H1 (cell line): Measurements from ENCODE around the gene NOC3L. TPM values are rescaled to one million over a fixed set of nuclear protein-coding genes. Genes with fewer than 3 reads are reported as not detected.

Source experiments
- CTCF ChIA-PET: fragments of 300-600 bp; sonication (Branson Sonifier 250); formaldehyde crosslinking; loops from one replicate; lab custom pipeline; 2021; ENCODE audit not compliant: partially characterized antibody; lab: Charles Lee
- POLR2A ChIA-PET: fragments of 300-600 bp; sonication (Branson Sonifier 250); formaldehyde crosslinking; loops from one replicate; lab custom pipeline; 2021; ENCODE audit warnings: inconsistent platforms; ENCODE audit not compliant: partially characterized antibody; lab: Charles Lee
- DNase-seq, 2 experiments: peaks; one replicate each; pipeline versions ENCODE4 v3.0.0 to v3.0.0-alpha.2; 2010 to 2022; ENCODE audit warnings: low spot score in 2 of 2, low read depth in 1 of 2, mixed read lengths in 1 of 2
- FAIRE-seq: peaks from 2 replicates; lab custom pipeline; 2011; peaks lifted over from hg19 to GRCh38; lab: Jason Lieb, UNC
- H2AFZ ChIP-seq: 2 replicates; pipeline ENCODE4 v1.8.1; 2012; ENCODE audit warnings: low read length, inconsistent platforms
- H2AK5ac ChIP-seq: 2 replicates; pipeline ENCODE4 v1.6.1; 2013; ENCODE audit warnings: low read depth, low read length
- H2BK120ac ChIP-seq: replicated peaks from 2 replicates; pipeline ENCODE3; 2013; ENCODE audit warnings: low read depth, low read length, inconsistent platforms
- H2BK12ac ChIP-seq: 2 replicates; pipeline ENCODE4 v1.6.1; 2013; ENCODE audit warnings: low read depth, low read length
- H2BK15ac ChIP-seq: 2 replicates; pipeline ENCODE4 v1.6.1; 2013; ENCODE audit warnings: low read length
- H2BK20ac ChIP-seq: 2 replicates; pipeline ENCODE4 v1.6.1; 2013; ENCODE audit warnings: low read length
- H2BK5ac ChIP-seq: 2 replicates; pipeline ENCODE4 v1.6.1; 2013; ENCODE audit warnings: low read depth, low read length
- H3K14ac ChIP-seq: 2 replicates; pipeline ENCODE4 v1.6.1; 2013; ENCODE audit warnings: inconsistent platforms; ENCODE audit not compliant: insufficient read length
- H3K18ac ChIP-seq: 2 replicates; pipeline ENCODE4 v1.6.1; 2013; ENCODE audit warnings: low read length; ENCODE audit errors: extremely low read depth
- H3K23ac ChIP-seq: 2 replicates; pipeline ENCODE4 v1.6.1; 2013; ENCODE audit warnings: inconsistent platforms; ENCODE audit not compliant: insufficient read length
- H3K23me2 ChIP-seq: 2 replicates; pipeline ENCODE4 v1.6.1; 2013; ENCODE audit warnings: low read depth, low read length
- H3K27ac ChIP-seq: 2 replicates; pipeline ENCODE4 v1.6.1; 2011; ENCODE audit warnings: low read depth, low read length, inconsistent platforms
- H3K27me3 ChIP-seq, 4 experiments: replicated peaks in 1 of 4; 1 replicate in 1 of 4; 2 replicates in 3 of 4; pipeline versions ENCODE4 v1.6.1 to v1.8.1; 2011 to 2013; ENCODE audit warnings: low read length in 3 of 4, mild to moderate bottlenecking in 3 of 4, inconsistent platforms in 2 of 4, mixed read lengths in 2 of 4, moderate library complexity in 1 of 4; ENCODE audit not compliant: control insufficient read depth in 3 of 4, insufficient read depth in 3 of 4; ENCODE audit errors: extremely low read depth in 1 of 4
- H3K36me3 ChIP-seq, 4 experiments: 2 replicates each; pipeline versions ENCODE4 v1.6.1 to v1.8.1; 2011 to 2013; ENCODE audit warnings: mild to moderate bottlenecking in 4 of 4, low read length in 3 of 4, moderate library complexity in 2 of 4, control low read depth in 1 of 4, inconsistent platforms in 1 of 4; ENCODE audit not compliant: insufficient read depth in 4 of 4, control insufficient read depth in 2 of 4
- H3K4ac ChIP-seq: replicated peaks from 2 replicates; pipeline ENCODE3; 2013; ENCODE audit warnings: low read length, low read depth, mixed read lengths, inconsistent platforms; ENCODE audit not compliant: insufficient read length
- H3K4me1 ChIP-seq, 4 experiments: replicated peaks in 1 of 4; 1 replicate in 1 of 4; 2 replicates in 3 of 4; pipeline versions ENCODE4 v1.6.1 to v1.8.1; 2011 to 2013; ENCODE audit warnings: low read length in 3 of 4, inconsistent platforms in 2 of 4, mixed read lengths in 1 of 4; ENCODE audit not compliant: insufficient read depth in 4 of 4, control insufficient read depth in 3 of 4
- H3K4me2 ChIP-seq, 2 experiments: 2 replicates each; pipeline versions ENCODE4 v1.6.1 to v1.8.1; 2011 to 2013; ENCODE audit warnings: low read depth in 2 of 2, low read length in 2 of 2, control low read depth in 1 of 2, inconsistent platforms in 1 of 2, mild to moderate bottlenecking in 1 of 2; ENCODE audit not compliant: insufficient read depth in 1 of 2
- H3K4me3 ChIP-seq, 4 experiments: fragments of 200-600, 300-600 bp in 1 of 4; sonication (generic), shearing (Covaris generic), sonication (Bioruptor Twin) in 1 of 4; 2 replicates each; pipeline versions ENCODE4 v1.5.1 to v1.8.1; 2011 to 2016; ENCODE audit warnings: low read length in 4 of 4, low read depth in 3 of 4, control low read depth in 2 of 4, inconsistent platforms in 2 of 4, mild to moderate bottlenecking in 2 of 4, mixed read lengths in 1 of 4, moderate library complexity in 1 of 4; ENCODE audit not compliant: insufficient read depth in 2 of 4; ENCODE audit errors: extremely low read depth in 1 of 4
- H3K56ac ChIP-seq: replicated peaks from 2 replicates; pipeline ENCODE3; 2013; ENCODE audit warnings: low read depth, mild to moderate bottlenecking, mixed read lengths, low read length, inconsistent platforms; ENCODE audit not compliant: insufficient read length
- H3K79me1 ChIP-seq: 2 replicates; pipeline ENCODE4 v1.6.1; 2013; ENCODE audit warnings: low read depth, low read length, control low read depth
- H3K79me2 ChIP-seq, 2 experiments: 2 replicates each; pipeline versions ENCODE4 v1.6.1 to v1.8.1; 2012 to 2013; ENCODE audit warnings: low read length in 2 of 2, mild to moderate bottlenecking in 2 of 2, inconsistent platforms in 1 of 2; ENCODE audit not compliant: insufficient read depth in 2 of 2, control insufficient read depth in 1 of 2
- H3K9ac ChIP-seq, 4 experiments: replicated peaks in 1 of 4; 1 replicate in 1 of 4; 2 replicates in 3 of 4; pipeline versions ENCODE4 v1.6.1 to v1.8.1; 2011 to 2013; ENCODE audit warnings: low read depth in 3 of 4, low read length in 3 of 4, control low read depth in 2 of 4, mild to moderate bottlenecking in 2 of 4, moderate library complexity in 2 of 4, inconsistent platforms in 1 of 4; ENCODE audit errors: extremely low read depth in 1 of 4
- H3K9me3 ChIP-seq, 2 experiments: 2 replicates each; pipeline versions ENCODE4 v1.6.1 to v1.8.1; 2012 to 2013; ENCODE audit warnings: mild to moderate bottlenecking in 2 of 2, moderate library complexity in 2 of 2, control low read depth in 1 of 2, inconsistent platforms in 1 of 2, low read depth in 1 of 2, low read length in 1 of 2, mixed read lengths in 1 of 2; ENCODE audit not compliant: insufficient read depth in 2 of 2
- H4K20me1 ChIP-seq, 2 experiments: replicated peaks in 1 of 2; 2 replicates each; pipeline versions ENCODE3 to v1.8.1; 2011 to 2013; ENCODE audit warnings: inconsistent platforms in 2 of 2, low read length in 2 of 2, mild to moderate bottlenecking in 1 of 2; ENCODE audit not compliant: insufficient read depth in 2 of 2, control insufficient read depth in 1 of 2
- H4K5ac ChIP-seq: 2 replicates; pipeline ENCODE4 v1.6.1; 2013; ENCODE audit warnings: low read length, low read depth, mixed read lengths, inconsistent platforms; ENCODE audit not compliant: insufficient read length
- H4K8ac ChIP-seq: 2 replicates; pipeline ENCODE4 v1.8.0; 2013; ENCODE audit warnings: mild to moderate bottlenecking, moderate library complexity, low read length, inconsistent platforms; ENCODE audit not compliant: insufficient read depth; ENCODE audit errors: extremely low read depth
- H4K91ac ChIP-seq: replicated peaks from 2 replicates; pipeline ENCODE3; 2013; ENCODE audit warnings: low read length, mixed read lengths, inconsistent platforms; ENCODE audit not compliant: insufficient read length
- BACH1 ChIP-seq: IDR thresholded peaks from 2 replicates; pipeline ENCODE4 v1.6.1; 2012; ENCODE audit warnings: low read length, improper control_type of control experiment
- CTBP2 ChIP-seq: IDR thresholded peaks from 2 replicates; pipeline ENCODE4 v1.7.0; 2011; ENCODE audit warnings: borderline replicate concordance, mild to moderate bottlenecking, moderate library complexity, mixed read lengths, low read length; ENCODE audit not compliant: insufficient read depth, insufficient read length
- EP300 ChIP-seq, 2 experiments: IDR thresholded peaks; 1 replicate in 1 of 2; 2 replicates in 1 of 2; pipeline ENCODE4 v1.6.1; 2011 to 2012; ENCODE audit warnings: low read depth in 2 of 2, low read length in 2 of 2, mild to moderate bottlenecking in 2 of 2, borderline replicate concordance in 1 of 2, inconsistent platforms in 1 of 2, moderate library complexity in 1 of 2
- JUN ChIP-seq: IDR thresholded peaks from 2 replicates; pipeline ENCODE4 v1.6.1; 2011; ENCODE audit warnings: low read depth, mild to moderate bottlenecking, improper control_type of control experiment, low read length
- JUND ChIP-seq: IDR thresholded peaks from 2 replicates; pipeline ENCODE4 v1.6.1; 2011; ENCODE audit warnings: mild to moderate bottlenecking, improper control_type of control experiment, low read length
- KDM1A ChIP-seq: fragments of 200-600, 300-600 bp; sonication (generic); IDR thresholded peaks from 2 replicates; pipeline ENCODE4 v1.7.1; 2016; ENCODE audit warnings: mild to moderate bottlenecking, low read length, borderline replicate concordance
- KDM5A ChIP-seq: fragments of 200-600 bp; IDR thresholded peaks from 2 replicates; pipeline ENCODE4 v1.7.1; 2012; ENCODE audit warnings: mild to moderate bottlenecking, low read length, inconsistent platforms, mixed read lengths
- PHF8 ChIP-seq: fragments of 200-600 bp; sonication (generic); conservative IDR thresholded peaks from 2 replicates; pipeline ENCODE4 v1.7.1; 2012; ENCODE audit warnings: low read depth, mild to moderate bottlenecking, inconsistent platforms, low read length, moderate library complexity
- POLR2AphosphoS5 ChIP-seq: IDR thresholded peaks from 2 replicates; pipeline ENCODE4 v1.6.1; 2011; ENCODE audit warnings: low read depth, low read length
- RBBP5 ChIP-seq: IDR thresholded peaks from 2 replicates; pipeline ENCODE4 v1.7.1; 2012; ENCODE audit warnings: low read depth, mild to moderate bottlenecking, inconsistent platforms, low read length, moderate library complexity, borderline replicate concordance
- RNF2 ChIP-seq: fragments of 200-900, 300-1000 bp; sonication (generic); IDR thresholded peaks from 2 replicates; pipeline ENCODE4 v1.7.1; 2016; ENCODE audit warnings: borderline replicate concordance, low read depth, mild to moderate bottlenecking, antibody characterized with exemption, low read length; ENCODE audit not compliant: poor library complexity, severe bottlenecking; ENCODE audit errors: missing control alignments
- SIRT6 ChIP-seq: IDR thresholded peaks from one replicate; pipeline ENCODE4 v1.7.1; 2012; ENCODE audit warnings: low read length, inconsistent platforms
- SIX5 ChIP-seq: IDR thresholded peaks from 2 replicates; pipeline ENCODE4 v1.6.1; 2011; ENCODE audit warnings: mild to moderate bottlenecking, low read depth, low read length
- TEAD4 ChIP-seq: IDR thresholded peaks from 2 replicates; pipeline ENCODE4 v1.6.1; 2012; ENCODE audit warnings: low read depth, low read length, inconsistent platforms, mixed read lengths
- ZNF274 ChIP-seq: IDR thresholded peaks from 2 replicates; pipeline ENCODE4 v1.7.0; 2012; ENCODE audit warnings: low read length, borderline replicate concordance; ENCODE audit errors: extremely low read depth
- WGBS, 2 experiments: shearing (Covaris generic) in 1 of 2; methylation state at CpG; one replicate each; pipeline versions ENCODE4 v1.1.6 to v1.1.7; 2013 to 2015; ENCODE audit warnings: low lambda C conversion rate in 2 of 2, mixed read lengths in 2 of 2, inconsistent platforms in 1 of 2, low coverage in 1 of 2, missing lambda C conversion rate in 1 of 2; ENCODE audit not compliant: insufficient replicate concordance in 2 of 2, insufficient coverage in 1 of 2, insufficient read length in 1 of 2; ENCODE audit errors: extremely low coverage in 1 of 2, missing lambda C conversion rate in 1 of 2; 5-methylcytosine and 5-hydroxymethylcytosine counted together
- polyA plus RNA-seq, 7 experiments: library from polyadenylated mRNA; depleted of rRNA in 3 of 7; stranded (reverse) in 5 of 7; unstranded in 2 of 7; fragments of >200 nt in 5 of 7; fragments of 200-250 nt in 2 of 7; gene quantifications; 1 replicate in 5 of 7; 2 replicates in 1 of 7; 4 replicates in 1 of 7; pipeline versions ENCODE4 v1.2.1 to v1.2.3, GENCODE V29; 2011 to 2013; ENCODE audit warnings: missing spikeins in 2 of 7, mixed read lengths in 2 of 7
- total RNA-seq: library from RNA; stranded (reverse); fragmentation: NEBNext Ultra II Directional; extraction: Animal tissue kit (Norgen Biotek cat#: 25700); gene quantifications from 2 replicates; pipeline ENCODE4 v1.2.1, GENCODE V29; 2021

NOC3L gene
- total and polyA plus RNA-seq, 2 of the 8 experiments (the other 6 are each of a cell fraction or from before 2014, with no cell fraction given): 7.1 to 39.1 TPM

- WGBS, 2 experiments: 90% methylated on average over 1 of the region's 1 CpG; no CpG with 5 or more reads in 1 of the 2 experiments
- Histone ChIP-seq H2BK20ac (no peak overlapping the region), H4K91ac (no peak overlapping the region)
- TF ChIP-seq KDM1A: no peak
- no peak for TF ChIP-seq JUND
- no peak for TF ChIP-seq TEAD4
- no peak for TF ChIP-seq BACH1
- no peak for TF ChIP-seq CTBP2
- no peak for TF ChIP-seq JUN
- TF ChIP-seq SIX5: no peak
- no peak for TF ChIP-seq KDM5A
- no peak for TF ChIP-seq SIRT6
- no peak for TF ChIP-seq POLR2AphosphoS5
- TF ChIP-seq PHF8: no peak
- no peak for TF ChIP-seq RBBP5
- TF ChIP-seq ZNF274: no peak
- no peak for TF ChIP-seq RNF2
- no peak for TF ChIP-seq EP300 (IDR thresholded peaks at IDR 0.05; ENCODE audit: borderline replicate concordance in 1 of 2, low read depth in 2 of 2, low read length in 2 of 2)
Observed at GRCh38 chr10:94327649-94328048, 35.1 kb downstream of the NOC3L start.

More at GRCh38 chr10:94327649-94328048, 35.1 kb downstream of the NOC3L start:
- no peak overlapping the region for H3K4me2 ChIP-seq
- no peak overlapping the region for H2BK15ac ChIP-seq
- no peaks in the 10 kb centered on the region for H3K23me2 ChIP-seq
- no peak overlapping the region for H3K18ac ChIP-seq
- no peaks in the 10 kb centered on the region for H3K79me2 ChIP-seq
- no peak overlapping the region for H3K14ac ChIP-seq
- H3K27ac ChIP-seq: no peak overlapping the region
- no peak overlapping the region for H2BK120ac ChIP-seq
- ChIA-PET CTCF (interaction anchor here (1.0 to 1.2 kb wide), 2 partner anchors 14 to 469 kb away, joined by 3 to 4 read pairs; no protein-coding TSS in a partner anchor), POLR2A (no interaction called here)
- H3K79me1 ChIP-seq: no peaks in the 10 kb centered on the region
- DNase-seq: no peak
- H2BK5ac ChIP-seq: no peak overlapping the region
- H3K9me3 ChIP-seq: no peaks in the 10 kb centered on the region
- H3K36me3 ChIP-seq: peaks cover 3 to 34% (median 12%) of the 10 kb centered on the region in 4 experiments; a peak in 6 of 8 replicates
- no peaks in the 10 kb centered on the region for H3K4me1 ChIP-seq
- no peak overlapping the region for H3K4me3 ChIP-seq
- FAIRE-seq: no peak
- H3K9ac ChIP-seq: no peak overlapping the region
- no peak overlapping the region for H3K4ac ChIP-seq
- H3K27me3 ChIP-seq: no peaks in the 10 kb centered on the region
- no peak overlapping the region for H3K23ac ChIP-seq
- no peak overlapping the region for H2AK5ac ChIP-seq
- H3K56ac ChIP-seq: no peak overlapping the region
- no peak overlapping the region for H4K8ac ChIP-seq
- H2AFZ ChIP-seq: no peak overlapping the region
- no peak overlapping the region for H4K5ac ChIP-seq
- H2BK12ac ChIP-seq: no peak overlapping the region
- H4K20me1 ChIP-seq: no peaks in the 10 kb centered on the region
